Activated naive CD4-positive, alpha-beta T cell treated with anti-CD3 and anti-CD28 coated beads, Interleukin-2, amount 50 U/mL, for 16 hours (primary cell): ENCODE results near the gene TMTC1.
"Not testable (repeated sequence)": the region's sequence is repeated elsewhere in the genome, so short reads cannot be mapped to it uniquely, and the experiment has no call there.

ENCODE experiments used
- DNase-seq: peaks from one replicate; pipeline ENCODE4 v3.0.0-alpha.2; 2020

Gene TMTC1

DNA sequence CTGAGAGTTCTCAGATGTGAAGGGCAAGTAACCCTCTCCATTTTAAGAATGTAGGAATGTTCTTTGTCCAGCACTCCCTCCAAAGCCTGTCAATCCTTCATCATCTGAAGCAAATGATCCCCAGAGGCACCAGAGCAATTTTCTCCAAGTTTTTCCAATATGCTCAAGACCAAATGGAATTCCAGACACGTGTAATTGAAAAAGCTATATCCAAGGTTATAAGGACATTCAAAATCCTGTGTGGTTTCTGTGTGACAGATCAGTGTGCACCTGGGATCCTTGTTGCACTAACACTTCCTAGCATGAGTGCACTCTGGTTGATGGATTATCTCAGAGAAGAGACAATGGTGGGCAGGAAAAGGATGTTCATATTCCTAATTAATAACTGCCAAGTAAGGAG lies 220.7 kb downstream of the TMTC1 start:
- no peak for DNase-seq

DNA sequence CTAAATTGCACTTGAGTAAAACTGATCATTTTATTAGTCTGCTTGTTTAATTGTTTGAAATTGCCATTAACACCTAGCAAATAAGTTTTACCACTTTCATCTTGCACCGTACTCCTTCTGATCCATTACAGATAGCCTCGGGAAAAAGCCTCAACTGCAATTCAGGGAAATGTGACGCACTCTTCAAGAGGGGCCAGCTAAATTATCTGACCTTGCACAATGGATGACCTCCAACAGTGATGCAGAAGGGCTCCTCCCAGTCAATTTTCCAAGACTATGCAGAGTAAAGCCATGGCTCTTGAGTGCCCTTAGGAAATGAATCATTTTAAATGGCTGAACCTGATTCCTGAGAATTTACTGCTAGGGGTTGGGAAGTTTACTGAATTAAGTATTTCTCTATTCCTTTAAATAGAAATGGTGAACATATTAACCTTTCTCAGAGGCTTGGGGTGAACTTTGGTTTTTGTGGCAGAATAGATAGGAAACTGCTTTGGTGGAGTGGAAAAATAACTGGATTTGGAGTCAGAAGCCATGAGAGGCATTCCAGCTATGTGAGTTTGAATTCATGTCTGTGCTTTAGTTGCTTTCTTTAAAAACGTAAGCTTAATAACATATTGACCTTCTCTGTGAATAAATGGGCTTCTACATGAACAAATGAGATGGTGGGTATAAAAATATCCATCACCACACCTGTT lies 221.5 kb downstream of the TMTC1 start:
- no peak for DNase-seq

DNA sequence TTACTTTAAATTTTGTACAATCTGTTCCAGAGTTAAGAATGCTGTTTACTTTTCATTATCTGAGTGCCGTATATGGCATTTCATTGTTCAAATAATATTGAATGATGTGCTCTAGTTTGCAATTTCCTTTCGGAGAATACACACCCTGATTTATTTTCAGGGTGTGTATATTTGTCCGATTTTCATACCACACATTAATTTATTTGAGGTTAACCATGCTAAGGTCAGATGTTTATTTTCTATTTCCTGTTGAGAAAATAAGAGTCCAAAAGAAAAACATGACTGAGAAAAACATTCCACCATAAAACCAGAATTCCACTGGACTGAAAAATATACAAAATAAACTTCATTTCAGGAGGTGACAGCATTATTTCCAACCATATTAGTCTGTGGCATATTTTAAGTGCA lies 222.1 kb downstream of the TMTC1 start:
- DNase-seq: no peak

DNA sequence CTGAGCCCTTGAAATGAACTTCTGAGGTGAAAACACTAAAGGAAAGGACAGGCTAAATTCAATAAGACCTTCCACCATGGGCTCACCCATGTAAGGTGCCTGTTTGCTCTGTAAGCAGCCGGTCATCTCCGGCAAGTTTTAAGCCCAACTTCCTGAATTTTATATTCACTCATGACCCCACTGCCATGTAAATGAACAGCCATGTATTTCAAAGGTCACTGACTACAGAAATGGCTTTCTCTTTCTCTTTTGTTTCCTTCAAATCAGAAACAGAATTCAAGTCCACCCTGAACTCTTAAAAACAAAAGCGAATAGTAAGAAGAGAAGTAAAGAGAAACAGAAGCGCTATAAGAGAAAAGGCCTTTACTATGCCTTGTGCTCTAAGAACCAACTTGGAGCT lies 224.5 kb downstream of the TMTC1 start:
- DNase-seq: no peak

DNA sequence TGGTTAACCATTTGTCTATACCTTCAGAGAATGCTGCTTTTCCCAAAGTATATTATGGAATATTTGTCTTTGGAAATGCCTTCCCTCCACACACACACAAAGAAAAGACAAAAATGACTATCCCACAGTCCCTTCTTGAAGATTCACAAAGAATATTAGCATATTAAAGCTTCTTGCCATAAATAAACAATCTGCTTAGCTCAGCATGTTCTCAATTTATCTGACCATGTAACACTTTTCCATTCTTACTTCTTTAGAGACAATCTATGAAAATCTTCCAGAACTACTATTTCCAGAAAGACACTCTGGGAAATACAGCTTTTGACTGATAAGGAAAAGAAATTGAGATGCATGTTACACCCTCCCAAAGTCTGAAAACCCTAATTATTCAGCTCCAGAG lies 227.4 kb downstream of the TMTC1 start:
- DNase-seq: no peak

DNA sequence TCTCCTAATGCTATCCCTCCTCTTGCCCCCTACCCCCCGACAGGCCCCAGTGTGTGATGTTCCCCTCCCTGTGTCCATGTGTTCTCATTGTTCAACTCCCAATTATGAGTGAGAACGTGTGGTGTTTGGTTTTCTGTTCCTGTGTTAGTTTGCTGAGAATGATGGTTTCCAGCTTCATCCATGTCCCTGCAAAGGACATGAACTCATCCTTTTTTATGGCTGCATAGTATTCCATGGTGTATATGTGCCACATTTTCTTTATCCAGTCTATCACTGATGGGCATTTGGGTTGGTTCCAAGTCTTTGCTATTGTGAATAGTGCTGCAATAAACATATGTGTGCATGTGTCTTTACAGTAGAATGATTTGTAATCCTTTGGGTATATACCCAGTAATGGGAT lies 228.3 kb downstream of the TMTC1 start:
- DNase-seq: not testable (repeated sequence)

DNA sequence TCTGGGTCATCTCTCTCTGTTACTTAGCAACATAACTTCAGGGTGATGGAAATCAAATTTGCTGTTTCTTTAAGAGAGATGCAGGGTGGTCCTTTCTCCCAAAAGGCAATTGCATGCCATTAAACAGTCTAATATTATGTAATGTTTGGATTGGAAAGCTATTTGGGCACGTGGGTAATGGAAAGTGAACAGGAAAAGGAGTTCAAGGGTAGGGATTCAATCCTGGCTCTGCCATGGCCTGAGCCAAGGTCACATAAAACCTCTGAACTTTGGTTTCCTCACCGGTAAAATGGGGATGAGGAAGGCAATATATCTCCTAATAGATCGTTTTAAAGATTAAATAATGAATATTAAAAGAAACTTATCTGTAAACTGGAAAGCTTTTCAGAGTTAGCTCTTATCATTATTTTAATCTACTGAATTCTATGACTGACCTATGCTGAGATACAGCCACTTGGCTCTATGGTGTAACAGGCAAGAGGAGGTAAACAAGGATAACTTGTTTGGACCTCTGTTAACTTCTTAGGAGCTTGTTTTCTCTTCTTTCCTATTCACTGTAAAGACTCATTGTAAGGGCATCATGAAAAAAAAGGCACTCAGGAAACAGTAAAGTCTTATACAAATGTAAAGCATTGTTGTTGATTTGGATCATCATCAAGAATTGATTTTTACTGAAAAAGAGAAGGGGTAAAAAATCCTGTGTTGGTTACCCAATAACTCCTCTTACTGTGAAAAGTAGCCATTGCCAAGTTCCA lies 230.6 kb downstream of the TMTC1 start:
- no peak for DNase-seq

DNA sequence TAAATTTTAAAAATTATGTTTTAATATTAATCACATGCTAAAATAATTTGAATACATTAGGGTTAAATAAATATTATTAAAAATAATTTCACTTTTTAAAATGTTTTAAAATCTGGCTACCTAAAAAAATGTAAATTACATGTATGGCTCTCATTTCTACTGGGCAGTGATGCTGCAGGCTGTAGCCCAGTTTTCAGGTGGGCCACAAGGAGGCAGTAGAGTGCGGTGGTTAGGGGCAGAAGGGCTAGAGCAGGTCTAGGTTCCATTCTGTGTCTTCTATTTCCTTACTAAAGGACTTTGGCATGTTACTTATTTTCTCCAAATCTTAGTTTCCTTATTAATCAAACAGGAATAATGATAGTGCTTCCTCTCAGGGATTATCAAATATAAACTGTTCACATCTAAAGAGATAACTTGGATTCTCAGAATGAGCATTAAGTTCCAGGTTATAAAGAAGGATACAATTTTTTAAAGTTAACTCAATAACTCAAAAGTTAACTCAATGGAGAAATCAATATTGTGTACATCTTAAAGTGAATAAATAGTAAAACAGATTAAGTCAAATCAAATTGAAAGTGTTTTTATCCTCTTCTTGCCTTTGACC lies 231.3 kb downstream of the TMTC1 start:
- DNase-seq: peak; percentile 64

DNA sequence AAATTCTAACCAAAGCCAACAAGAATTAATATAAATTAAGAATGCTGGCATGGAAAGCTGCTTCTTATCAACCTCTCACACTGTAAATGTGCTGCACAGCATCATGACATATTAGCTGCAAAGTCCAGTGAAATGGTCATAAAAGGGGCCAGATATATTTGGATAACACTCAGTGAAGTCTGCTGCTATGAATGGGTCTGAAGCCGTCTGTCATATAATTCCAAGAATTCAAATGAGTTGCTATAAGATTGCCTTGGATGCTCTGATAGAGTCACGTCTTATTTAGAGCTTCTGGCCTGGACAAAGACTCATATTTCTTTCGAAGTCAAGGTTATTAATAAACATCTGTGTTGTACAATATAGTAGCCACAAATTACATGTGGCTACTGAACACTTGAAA lies 231.9 kb downstream of the TMTC1 start:
- no peak for DNase-seq

DNA sequence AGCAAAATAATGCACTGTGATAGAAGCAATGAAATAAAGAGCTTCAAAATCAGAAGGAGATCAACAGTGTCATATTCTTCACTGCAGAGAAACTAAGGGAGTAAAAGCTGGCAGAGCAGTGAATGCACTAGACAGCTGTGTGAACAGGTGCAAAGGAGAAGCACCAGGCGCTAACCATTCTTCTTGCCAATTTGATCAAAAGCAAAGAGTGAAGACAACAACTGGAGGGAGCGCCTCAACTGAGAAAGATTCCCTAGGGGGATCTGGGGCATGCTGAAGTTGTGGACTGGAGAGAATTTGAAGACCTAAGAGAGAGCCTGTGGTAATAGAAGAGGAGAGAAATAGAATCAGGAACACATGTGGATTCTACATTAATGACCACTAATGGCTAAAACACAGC lies 235.9 kb downstream of the TMTC1 start:
- DNase-seq: no peak

DNA sequence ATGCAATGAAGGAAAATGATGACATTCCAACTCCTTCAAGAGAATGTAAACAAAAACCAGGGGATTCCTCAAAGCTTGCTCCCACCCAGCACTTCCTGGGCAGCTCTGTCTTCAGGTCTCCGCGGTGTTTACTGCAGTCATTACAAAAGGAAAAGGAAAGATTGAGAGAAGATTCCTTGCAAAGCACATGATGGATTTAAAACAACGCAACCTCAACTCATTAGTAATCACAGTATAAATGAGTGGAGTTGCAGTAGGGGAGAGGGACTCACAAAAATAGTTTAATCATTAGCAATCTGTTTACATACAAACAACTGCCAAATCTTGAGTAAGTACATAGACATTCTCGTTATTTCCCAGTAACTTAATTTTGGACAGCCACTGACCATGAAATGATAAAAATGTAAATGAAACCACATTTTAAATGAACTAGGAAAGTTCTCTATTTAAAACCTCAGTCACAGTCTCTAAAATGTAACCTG lies 236.6 kb downstream of the TMTC1 start:
- no peak for DNase-seq

DNA sequence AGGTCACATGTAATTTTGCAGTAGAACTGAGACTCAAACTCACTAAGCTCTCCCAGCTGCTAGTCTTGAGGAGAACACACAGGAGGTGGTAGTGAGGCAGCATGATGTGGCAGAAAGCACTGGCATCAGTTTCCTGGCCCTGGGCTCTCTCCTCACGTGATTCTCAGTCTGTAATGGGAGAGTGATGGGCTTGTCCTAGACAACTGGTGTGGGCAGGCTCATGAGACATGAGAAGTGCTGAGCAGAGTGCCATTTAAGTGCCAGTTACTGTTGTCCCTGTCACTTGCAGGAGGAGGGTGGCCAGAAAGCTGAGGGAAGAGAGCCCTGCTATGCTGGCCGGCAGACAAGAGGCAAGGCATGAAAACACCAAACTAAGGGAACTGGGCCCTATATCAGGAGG lies 237.7 kb downstream of the TMTC1 start:
- DNase-seq: no peak

DNA sequence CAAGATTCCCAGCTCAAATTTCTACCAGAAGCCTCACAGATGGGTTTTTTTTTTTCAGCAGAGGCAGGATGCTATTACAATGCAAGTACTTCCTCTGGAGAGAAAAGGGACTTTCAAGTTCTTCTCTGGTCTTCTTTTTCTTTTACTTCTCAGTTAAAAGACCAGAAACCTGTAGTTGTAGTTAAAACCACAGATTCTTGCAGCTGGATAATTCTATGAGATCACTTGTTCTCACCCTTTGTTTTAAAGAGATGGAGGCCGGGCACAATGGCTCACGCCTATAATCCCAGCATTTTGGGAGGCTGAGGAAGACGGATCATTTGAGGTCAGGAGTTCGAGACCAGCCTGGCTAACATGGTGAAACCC lies 238.7 kb downstream of the TMTC1 start:
- no peak for DNase-seq

DNA sequence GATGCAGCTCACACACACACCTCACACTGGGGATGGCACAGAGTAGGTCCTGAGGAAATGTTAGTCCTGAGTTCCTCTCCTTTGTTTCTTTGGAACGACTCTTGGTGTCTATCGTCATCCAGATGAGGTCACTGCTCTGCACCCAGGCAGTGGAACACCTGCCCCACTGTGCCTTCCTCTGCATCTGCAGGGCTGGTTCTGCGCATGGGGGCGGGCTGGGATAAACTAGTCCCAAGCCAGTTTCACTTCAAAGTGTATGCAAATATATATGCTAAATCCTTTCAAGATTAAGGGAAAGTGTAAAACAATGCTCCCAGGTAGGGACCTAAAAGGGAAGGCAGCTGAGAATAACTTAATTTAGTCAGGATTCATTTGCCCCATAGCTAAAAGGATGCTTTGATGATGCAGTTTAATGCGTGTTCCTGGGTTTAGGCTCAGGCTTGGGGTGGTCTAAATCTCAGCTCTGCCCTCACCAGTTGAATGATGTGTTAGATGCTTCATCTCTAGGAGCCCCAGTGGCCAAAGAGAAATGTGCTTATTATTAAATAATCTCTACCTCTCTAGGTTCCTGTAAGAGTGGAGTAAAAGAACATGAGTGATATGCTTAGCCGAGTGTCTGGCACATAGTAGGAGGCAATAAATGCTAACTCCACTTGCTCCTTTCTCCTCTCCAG lies 239.2 kb downstream of the TMTC1 start:
- no peak for DNase-seq

DNA sequence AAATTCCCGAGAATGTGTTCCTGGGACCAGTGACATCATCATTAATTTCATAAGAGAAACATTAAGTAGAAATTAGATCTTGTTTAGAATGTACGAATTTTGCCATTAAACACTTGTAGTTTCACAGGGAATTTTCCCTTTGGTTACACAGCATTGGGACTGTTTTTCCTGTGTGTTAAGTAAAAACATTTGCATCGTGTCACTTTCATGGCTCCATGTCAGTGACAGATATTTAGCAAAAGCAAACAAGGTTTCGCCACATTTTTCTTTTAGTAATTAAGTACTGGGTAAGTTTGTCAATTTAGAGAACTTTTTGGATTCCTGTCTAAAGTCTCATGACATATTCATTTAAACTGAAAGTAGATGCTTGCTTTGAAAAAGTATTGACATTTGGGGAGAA lies 240.7 kb downstream of the TMTC1 start:
- no peak for DNase-seq

DNA sequence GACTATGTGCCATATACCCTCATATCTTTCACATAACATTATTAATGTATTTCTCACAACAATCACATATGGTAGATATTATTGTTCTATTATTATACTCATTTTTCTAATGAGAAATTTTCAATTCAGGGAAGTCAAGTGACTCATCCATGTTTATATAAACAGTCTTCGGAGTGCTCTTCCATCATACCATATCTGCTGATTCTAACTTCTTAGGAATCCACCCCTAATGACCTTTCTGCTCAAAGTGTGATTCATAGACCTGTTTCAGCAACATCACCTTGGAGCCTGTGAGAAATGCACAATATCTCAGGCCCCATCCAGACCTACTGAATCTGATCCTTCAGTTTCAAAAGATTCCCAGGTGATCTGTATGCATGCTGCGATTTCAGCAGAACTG lies 246.4 kb downstream of the TMTC1 start:
- DNase-seq: no peak

DNA sequence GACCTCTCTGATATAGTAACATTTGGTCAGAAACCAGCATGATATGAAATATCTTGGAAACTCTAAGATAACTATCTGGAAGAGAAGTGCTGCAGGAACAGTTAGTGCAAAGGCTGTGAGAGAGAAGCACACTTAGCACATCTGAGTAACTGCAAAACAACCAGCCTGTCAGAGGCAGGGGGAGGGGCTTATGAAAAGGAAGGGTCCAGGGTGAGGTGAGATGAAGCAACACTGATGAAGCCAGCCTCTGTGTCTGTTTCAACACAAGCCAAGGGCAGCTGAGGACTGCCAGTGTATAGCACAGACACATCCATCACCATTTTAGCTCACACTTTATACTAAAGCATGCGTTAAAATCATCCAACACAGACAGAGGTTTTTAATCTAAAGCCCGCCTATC lies 248.8 kb downstream of the TMTC1 start:
- no peak for DNase-seq

DNA sequence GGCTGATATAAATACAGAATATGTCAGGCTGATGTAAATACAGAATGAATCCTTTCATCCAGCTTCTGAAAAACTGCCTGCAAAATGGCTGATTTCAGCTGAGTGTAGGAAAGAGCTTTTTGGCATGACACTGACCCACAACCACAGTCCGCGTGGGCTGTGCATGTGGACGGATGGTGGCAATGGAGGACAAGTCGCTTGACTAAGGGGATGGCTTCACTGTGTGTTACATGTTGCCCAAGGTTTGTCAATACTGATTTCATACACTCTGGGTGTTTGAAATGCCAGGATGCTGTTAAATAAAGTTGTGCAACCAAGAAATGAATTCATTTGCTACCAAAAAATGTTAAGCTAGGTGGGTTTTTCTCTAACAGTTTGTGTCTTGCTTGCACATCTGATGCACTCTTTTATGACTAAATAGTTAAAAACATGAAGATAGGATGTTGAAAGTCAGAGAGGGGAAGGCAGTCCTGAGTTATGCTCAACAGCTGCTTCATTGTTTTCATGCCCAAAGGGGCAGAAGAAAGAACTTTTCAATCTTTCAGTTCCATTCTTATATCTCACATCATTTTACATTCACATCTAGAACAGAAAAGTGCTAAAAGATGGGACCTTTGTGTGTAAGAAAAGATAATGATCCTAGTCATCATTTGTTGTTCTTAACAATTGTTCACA lies 249.8 kb downstream of the TMTC1 start:
- no peak for DNase-seq

DNA sequence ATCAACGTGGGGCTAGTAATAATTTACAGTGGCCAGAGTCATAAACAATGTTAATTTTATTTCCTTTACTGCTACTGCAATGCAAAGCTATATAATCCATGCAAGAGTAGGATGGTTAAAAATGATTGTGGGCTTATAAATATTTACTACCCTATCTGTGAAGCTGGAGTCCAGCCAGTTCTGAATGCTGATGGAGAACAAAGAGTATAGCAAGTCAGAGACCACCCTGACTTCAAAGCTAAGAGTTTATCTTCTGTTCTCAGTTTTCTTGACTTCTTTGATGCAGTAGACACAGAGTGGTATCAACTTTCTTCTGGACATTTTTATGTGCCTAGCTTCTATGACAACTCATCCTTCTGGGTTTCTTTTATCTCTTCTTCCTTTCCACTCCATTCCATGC lies 252.3 kb downstream of the TMTC1 start:
- no peak for DNase-seq

DNA sequence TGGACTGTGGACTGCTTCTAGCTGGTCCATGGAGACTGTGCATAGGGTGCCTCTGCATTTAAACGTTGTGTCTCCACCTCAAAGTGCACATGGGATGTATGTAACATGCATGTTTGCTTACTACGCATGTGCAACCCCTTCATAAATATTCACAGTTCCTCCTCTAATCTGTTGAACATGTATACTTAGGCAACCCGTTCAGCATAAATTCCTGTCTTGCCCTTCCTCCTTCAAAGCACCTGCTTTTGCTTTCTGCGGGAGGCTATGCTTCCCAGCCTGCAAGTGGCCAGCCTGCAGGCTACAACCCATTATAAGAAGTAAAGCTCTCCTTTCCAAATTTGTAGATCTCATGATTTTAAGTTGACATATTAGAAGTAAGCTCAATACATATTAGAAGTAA lies 253.3 kb downstream of the TMTC1 start:
- DNase-seq: no peak

DNA sequence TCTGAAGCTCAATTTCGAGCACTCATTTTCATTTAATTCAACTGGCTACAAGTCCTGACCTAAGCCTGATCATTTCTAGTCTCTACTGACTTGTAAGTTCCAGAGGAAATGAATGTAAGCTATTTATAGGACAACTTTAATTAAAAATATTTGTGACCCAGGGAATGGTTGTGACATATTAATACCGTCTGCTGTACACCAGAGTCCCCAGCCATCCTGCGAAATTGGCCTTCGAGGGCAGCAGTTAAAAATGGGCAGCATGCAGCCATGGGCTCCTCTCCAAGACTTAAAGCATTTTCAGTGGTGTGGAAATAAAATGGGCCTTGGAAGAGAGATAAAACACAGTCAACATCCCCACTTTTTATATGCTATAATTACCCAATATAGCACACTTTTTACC lies 255.6 kb downstream of the TMTC1 start:
- DNase-seq: no peak

DNA sequence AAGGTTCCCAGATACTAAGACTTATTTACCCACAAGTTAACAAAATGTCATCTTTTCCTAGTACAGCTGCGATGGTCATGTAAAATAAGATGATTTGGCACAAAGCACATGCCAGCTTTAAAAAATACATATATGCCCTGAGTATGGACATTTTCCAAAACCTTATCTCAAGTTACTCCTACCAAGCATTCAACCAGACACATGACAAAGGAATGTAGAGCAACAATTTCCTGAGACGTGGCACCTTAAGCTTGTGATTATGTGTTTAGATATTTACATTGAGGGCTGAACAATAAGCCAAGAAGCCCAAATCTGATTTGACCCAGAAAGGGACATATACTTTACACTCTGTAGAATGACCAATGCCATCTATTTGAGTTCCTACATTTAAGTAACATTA lies 261.8 kb downstream of the TMTC1 start:
- DNase-seq: no peak

DNA sequence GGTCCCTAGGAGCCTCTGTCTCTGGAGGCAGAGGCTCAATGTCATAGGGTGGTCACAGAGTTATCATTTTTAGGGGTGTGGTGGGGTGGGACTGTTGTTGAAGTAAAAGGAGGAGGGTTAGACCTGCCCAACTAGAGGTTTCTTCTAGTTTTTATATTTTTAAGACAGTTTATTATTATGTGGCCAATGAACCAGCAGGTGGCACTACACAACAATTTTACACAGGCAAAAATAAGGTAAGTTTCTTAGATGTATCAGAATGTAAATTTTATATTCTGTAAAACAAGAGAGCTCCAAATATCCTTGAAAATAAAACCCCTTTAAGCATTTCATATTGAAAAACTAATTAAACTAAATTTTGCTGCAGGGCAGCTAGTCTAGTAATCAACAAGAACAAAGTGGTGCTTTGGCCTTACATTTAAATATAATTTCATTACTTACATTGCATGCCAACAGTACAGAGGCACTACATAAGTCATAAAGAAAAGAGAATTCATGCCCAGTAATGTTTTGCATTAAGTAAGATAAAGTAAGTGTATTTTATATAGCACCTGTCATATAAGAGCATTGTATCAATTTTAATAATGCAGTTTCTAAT lies 264.1 kb downstream of the TMTC1 start:
- DNase-seq: peak; percentile 15
